ENCODE data around the gene RTN4. TPM values are rescaled to one million over a fixed set of nuclear protein-coding genes. Genes with fewer than 3 reads are reported as not detected.

The RTN4 gene
- polyA plus RNA-seq, 3 donors, result 111 to 163 (median 158) TPM

GRCh38 chr2:55090702-55091101, 40.5 kb upstream of the RTN4 start:
- H3K27ac Mint-ChIP-seq, result peak overlapping the region; percentile 3 to 78 (median 40)
- Histone ChIP-seq H4K20me1 (ENCODE audit: insufficient read depth, low read length) (no peaks in the 10 kb centered on the region), H3K9ac (ENCODE audit: insufficient read depth, low read length, poor library complexity, severe bottlenecking) (no peak overlapping the region), H3K4me3 (replicated peaks in 1 of 3; ENCODE audit: low read depth in 2 of 3, low read length in 3 of 3) (no peak overlapping the region), H3K27me3 (ENCODE audit: control insufficient read depth in 2 of 2, insufficient read depth in 2 of 2, low read length in 2 of 2) (no peaks in the 10 kb centered on the region), H3K27ac (ENCODE audit: low read depth in 1 of 2, low read length in 2 of 2) (peak overlapping the region in 1 of 2 donors; percentile 56), H3K4me2 (replicated peaks; ENCODE audit: extremely low read depth, low read length, poor library complexity, severe bottlenecking) (no peak overlapping the region), H3K9me3 (replicated peaks in 1 of 2; ENCODE audit: control insufficient read depth in 1 of 2, insufficient read depth in 1 of 2, low read length in 2 of 2) (no peaks in the 10 kb centered on the region), H2AFZ (ENCODE audit: insufficient read depth, low read depth, low read length, poor library complexity, severe bottlenecking) (no peak overlapping the region), H3K79me2 (ENCODE audit: insufficient read depth, low read length) (no peaks in the 10 kb centered on the region), H3K4me1 (ENCODE audit: control insufficient read depth in 1 of 2, insufficient read depth in 2 of 2, low read length in 2 of 2) (peaks cover 40 to 43% of the 10 kb centered on the region in 2 donors), H3K36me3 (replicated peaks in 1 of 2; ENCODE audit: control insufficient read depth in 1 of 2, insufficient read depth in 2 of 2, low read length in 2 of 2) (no peaks in the 10 kb centered on the region)
- H3K36me3 Mint-ChIP-seq, result peaks cover 1 to 9% of the 10 kb centered on the region in 2 donors
- intact Hi-C loops (cut with micrococcal nuclease), result no loop called here
- peaks cover 6 to 18% (median 14%) of the 10 kb centered on the region in 7 donors for H3K9me3 Mint-ChIP-seq
- WGBS (ENCODE audit: insufficient coverage), result 28% methylated on average over 2 of the region's 2 CpGs
- H3K4me1 Mint-ChIP-seq, result peaks cover 36% of the 10 kb centered on the region
- H3K27me3 Mint-ChIP-seq (ENCODE audit: low read depth in 3 of 3), result peaks cover 0 to 2% (median 1%) of the 10 kb centered on the region in 3 donors
- TF ChIP-seq CTCF (IDR thresholded peaks at IDR 0.05), result no peak
- peak; percentile 35 to 55 (median 49) for DNase-seq
- H3K4me3 Mint-ChIP-seq, result no peak overlapping the region

GRCh38 chr2:55089726-55090125, 39.5 kb upstream of the RTN4 start:
- Mint-ChIP-seq H3K4me1 (peaks cover 34% of the 10 kb centered on the region), H3K9me3 (peaks cover 6 to 18% (median 14%) of the 10 kb centered on the region in 7 donors), H3K27me3 (ENCODE audit: low read depth in 3 of 3) (peaks cover 0 to 2% (median 1%) of the 10 kb centered on the region in 3 donors), H3K36me3 (peaks cover 1 to 9% of the 10 kb centered on the region in 2 donors), H3K27ac (peak overlapping the region in 2 of 7 donors; percentile 6 to 24), H3K4me3 (no peak overlapping the region)
- Histone ChIP-seq H2AFZ (ENCODE audit: insufficient read depth, low read depth, low read length, poor library complexity, severe bottlenecking) (no peak overlapping the region), H3K4me3 (replicated peaks in 1 of 3; ENCODE audit: low read depth in 2 of 3, low read length in 3 of 3) (no peak overlapping the region), H3K4me2 (replicated peaks; ENCODE audit: extremely low read depth, low read length, poor library complexity, severe bottlenecking) (no peak overlapping the region), H3K27ac (ENCODE audit: low read depth in 1 of 2, low read length in 2 of 2) (no peak overlapping the region), H4K20me1 (ENCODE audit: insufficient read depth, low read length) (no peaks in the 10 kb centered on the region), H3K27me3 (ENCODE audit: control insufficient read depth in 2 of 2, insufficient read depth in 2 of 2, low read length in 2 of 2) (no peaks in the 10 kb centered on the region), H3K9ac (ENCODE audit: insufficient read depth, low read length, poor library complexity, severe bottlenecking) (no peak overlapping the region), H3K79me2 (ENCODE audit: insufficient read depth, low read length) (no peaks in the 10 kb centered on the region), H3K4me1 (ENCODE audit: control insufficient read depth in 1 of 2, insufficient read depth in 2 of 2, low read length in 2 of 2) (peaks cover 40% of the 10 kb centered on the region in 2 donors), H3K36me3 (replicated peaks in 1 of 2; ENCODE audit: control insufficient read depth in 1 of 2, insufficient read depth in 2 of 2, low read length in 2 of 2) (no peaks in the 10 kb centered on the region), H3K9me3 (replicated peaks in 1 of 2; ENCODE audit: control insufficient read depth in 1 of 2, insufficient read depth in 1 of 2, low read length in 2 of 2) (no peaks in the 10 kb centered on the region)
- WGBS (ENCODE audit: insufficient coverage), result no CpG with 5 or more reads among the region's 1 CpG
- no peak for TF ChIP-seq CTCF (IDR thresholded peaks at IDR 0.05)
- DNase-seq, result no peak
- intact Hi-C loops (cut with micrococcal nuclease), result no loop called here
